Measurements from ENCODE around the gene GRIN3A. TPM values are rescaled to one million over a fixed set of nuclear protein-coding genes. Genes with fewer than 3 reads are reported as not detected.

The GRIN3A gene
- polyA plus RNA-seq, 1 donor: 1.9 TPM

DNA sequence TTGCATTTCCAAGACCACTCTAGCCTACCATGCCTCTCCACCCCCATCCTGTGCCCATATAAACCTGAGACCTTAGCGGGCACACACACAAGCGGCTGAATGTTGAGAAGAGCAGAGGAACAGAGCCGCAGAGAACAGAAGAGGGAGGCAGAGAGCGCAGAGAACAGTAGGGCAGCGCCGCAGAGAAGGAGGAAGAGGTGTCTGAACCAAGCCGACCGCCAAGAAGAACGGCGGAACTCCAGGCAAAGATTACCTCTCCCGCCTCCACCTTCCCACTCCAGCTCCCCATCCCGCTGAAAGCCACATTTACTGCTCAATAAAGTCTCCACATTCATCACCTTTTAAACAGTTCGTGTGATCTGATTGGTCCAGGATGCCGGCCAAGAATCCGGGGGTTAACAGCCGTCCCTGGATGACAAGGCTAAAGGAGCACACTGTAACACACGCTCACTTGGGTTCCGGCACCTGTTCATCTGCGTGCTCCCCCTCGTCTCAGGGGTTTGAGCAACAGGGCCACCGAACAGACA is 33.2 kb downstream of the GRIN3A start:
- DNase-seq: no peak

DNA sequence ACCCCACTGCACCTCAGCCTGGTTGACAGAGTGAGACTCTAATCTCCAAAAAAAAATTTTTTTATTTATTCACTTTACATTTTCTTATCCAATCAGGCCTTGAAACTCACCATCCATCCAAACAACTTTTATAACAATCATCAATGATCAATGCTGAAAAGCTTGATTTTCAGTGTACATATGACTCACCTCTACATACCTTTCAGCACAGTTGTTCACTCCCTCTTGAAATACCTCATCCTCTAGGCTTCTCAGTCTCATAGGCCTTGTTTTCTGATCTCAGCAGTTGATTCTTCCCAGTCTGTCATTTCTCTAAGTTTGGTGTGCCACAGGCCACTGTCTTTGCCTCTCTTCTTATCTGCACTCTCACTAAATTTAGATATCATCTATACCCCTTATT is 36.2 kb downstream of the GRIN3A start:
- no peak for DNase-seq

DNA sequence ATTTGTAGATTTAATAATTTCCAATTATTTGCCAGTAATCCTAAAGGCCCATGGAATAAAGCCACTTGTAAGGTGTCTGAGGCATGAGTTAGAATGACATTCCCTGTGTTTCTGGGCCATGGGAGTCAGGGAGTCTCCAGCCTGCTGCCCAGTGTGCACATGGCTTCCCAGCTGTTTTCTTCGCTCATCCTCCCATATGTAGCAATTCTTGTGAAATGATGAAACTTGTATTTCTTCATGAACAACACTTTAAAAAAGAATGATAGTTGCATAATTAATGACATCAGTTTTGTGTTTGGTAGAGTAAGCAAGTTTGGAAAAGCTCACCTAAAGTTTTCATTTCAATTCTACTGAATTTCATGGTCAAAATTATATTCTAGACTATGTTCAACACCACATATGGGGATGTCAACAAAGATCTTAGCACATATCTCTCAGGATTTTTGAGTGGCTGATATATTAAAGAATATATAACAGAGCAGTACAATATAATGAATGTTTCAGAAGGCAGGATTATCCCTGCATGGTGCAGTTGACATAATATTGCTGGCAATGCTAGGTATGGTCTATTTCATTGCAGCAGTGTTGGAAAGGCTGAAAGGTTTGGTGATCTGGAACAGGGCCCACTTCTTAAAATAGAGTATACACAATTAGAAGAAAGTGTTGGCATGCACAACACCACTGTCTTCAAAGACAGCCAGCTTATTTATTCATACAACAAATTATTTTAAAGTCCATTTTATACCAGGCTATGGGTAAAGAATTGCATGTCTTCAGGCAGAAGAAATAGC is 44.7 kb downstream of the GRIN3A start:
- DNase-seq: no peak

DNA sequence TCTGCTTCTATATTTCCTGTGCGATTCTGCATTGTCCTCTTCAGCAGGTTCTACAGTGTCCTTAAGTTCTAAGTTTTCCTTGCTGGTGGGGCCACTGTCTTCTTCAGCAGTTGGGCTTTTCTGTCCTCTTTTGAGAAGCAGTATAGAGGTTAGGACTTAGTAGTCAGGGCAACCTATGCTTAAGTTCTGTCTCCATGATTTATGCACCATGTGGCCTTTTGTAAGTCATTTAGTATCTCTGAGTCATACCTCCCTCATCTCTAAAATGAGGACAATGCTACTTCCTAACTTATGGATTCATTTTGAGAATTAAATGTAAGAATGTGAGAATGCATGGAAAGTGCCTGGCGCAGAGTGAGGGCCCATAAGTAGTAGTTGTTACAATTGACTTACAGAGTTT is 46.8 kb downstream of the GRIN3A start:
- DNase-seq: no peak

DNA sequence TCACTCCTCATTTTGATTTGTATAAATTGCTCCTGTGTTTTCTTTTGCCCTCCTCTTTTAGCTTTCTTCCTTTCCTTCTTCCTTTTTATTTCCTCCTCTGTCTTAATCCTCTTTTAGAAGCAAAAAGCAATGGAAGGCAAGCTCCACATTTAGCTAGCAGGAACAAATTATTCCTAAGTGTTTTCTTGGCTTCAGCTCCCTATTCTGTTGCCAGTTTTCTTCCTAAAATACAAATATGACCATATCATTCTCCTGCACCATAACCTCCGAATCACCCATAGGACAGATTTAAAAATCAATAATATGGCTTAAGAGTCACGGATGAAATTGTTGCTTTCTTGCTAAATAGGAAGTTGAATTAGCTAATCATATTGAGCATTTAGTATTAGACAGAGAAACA is 49.4 kb downstream of the GRIN3A start:
- no peak for DNase-seq

DNA sequence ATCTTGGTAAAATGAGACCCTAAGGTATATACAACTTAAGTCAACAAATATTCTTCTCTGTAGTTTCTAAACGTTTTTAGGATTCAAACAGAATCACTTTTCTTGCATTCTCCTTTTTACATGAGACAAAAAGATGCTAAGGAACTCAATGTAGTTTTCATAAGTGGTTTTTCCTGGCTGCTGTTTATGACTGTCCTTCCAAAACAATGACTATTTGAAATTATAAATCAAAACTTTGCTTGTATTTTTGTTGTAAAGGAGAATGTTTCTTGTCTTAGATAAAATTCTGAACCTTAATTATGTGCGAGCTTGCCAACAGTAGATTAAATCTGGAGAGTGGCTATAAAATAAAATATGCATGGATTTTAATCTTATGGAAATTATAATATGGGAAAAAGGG is 53.8 kb downstream of the GRIN3A start:
- no peak for DNase-seq

DNA sequence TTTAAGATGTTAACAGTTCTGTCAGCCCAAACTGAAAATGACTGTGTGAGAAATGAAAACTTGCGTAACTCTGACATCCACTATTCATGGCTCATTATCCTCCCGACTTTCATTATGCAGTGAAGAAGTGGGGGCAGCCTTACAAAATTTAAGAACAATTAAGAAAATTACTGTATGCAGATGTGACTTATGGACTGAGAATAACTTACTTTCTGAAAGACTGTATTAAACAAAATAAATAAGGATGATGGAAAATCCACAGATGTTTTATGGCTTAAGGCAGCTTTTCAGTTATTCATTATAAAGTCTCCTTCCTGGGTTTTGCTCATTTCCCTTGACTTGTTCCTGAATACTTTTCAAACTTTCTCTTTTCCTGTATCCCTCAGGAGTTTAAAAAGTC is 55.2 kb downstream of the GRIN3A start:
- DNase-seq: no peak

DNA sequence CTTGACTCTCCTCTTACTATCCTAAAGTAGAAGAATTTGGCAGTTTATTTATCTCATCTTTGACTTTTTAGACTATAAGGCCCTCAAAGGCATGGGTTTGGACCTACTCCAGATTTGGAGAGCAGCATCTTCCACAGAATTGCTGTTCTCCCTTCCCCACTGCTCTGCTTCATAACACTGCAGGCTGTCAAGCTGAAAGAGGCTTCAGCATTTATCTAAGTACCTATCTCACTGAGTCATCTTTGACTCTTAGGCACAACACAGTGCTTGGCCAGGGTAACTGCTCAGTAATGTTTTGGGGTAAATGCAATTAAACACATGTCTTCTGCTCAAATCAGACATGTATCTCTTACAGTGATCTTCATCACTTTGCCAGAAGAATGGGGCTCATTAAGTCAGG is 60.6 kb downstream of the GRIN3A start:
- DNase-seq: no peak

DNA sequence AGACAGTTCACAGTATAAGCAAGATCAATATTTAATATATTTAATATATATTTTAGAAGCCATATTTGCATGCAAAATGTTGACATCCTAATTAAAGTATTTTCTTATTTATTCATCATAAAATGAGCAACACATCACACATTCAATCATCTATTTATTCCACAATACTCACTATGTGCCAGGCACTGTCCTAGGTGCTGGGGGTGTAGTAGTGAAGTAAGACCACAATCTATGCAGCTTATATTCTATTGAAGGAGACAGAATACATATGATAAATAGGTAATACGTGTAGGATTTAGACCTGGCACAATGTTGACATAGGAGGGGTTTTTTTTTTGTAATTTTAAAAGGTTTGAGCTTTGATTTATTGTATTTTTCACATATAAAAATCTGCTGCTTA is 63.1 kb downstream of the GRIN3A start:
- no peak for DNase-seq

DNA sequence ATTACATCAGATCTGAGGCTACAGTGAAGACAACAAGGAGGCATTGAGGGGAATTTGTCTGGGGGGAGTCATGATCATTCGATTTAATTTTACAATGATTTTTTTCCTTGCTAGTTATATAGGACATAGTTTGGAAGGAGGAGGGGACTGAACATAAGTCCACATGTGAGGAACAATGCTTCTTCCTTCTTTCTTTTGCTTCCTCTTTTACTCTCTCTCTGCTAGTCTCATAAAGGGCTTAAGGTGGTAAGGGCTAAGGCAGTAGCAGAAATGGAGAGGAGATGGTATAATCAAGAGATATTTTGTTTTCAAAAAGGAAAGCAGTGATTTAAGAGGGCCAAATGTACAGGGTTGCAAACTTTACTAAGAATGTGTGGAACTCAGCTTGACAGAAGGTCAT is 64.3 kb downstream of the GRIN3A start:
- no peak for DNase-seq

DNA sequence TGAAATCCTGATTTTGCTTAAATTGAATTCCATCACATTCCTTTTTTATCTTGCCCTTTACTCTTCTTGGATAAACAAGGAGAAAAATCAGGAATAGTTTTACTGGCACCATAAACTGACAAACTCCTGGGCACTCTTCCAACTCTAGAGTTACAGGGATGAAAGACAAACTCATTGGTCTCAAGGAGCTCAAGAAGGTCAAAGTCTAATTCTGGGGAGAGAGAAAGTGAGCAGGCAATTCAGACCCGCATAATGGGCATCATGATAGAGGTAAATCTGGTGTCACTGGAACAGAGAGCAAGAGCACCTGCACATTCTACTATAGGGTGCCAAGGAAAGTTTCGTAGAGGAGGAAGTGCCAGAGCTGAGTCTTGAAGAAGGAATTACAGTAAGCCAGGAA is 64.8 kb downstream of the GRIN3A start:
- DNase-seq: no peak

DNA sequence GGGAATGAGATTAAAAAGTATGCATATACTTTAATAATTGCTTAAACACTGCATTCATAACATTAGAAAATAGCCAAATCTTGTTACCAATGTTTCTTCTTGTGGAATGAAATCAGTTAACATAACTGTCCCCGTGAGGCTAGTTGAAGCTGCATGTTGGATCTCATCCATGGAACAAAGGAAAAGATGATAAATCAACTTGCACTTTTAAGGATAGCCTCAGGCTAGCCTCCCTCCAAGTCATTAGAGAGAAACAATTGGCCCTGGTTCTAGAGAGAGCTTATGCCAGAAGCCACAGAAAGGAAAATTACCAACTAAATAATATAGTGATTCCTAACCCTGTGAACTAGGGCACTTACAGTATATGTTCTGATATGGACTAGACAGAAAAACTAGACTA is 66.9 kb downstream of the GRIN3A start:
- no peak for DNase-seq

DNA sequence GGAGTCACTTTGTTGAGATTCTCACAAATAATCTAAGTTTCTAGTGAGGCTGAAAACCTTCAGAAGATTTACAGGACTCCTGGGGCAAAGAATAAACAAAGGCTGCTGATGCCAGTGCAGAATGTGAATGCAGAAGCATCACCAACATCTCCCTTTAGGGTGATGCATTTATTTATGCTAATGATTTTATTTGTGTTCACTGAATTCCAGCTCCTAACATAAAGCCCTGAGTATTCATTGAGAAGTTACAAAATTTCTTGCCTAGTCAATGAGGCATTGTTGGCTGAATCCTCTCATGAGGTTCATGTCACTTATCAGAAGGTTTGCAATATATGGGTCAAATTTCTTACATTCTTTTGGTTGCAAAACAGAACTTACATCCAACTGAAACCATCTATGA is 70.0 kb downstream of the GRIN3A start:
- no peak for DNase-seq

DNA sequence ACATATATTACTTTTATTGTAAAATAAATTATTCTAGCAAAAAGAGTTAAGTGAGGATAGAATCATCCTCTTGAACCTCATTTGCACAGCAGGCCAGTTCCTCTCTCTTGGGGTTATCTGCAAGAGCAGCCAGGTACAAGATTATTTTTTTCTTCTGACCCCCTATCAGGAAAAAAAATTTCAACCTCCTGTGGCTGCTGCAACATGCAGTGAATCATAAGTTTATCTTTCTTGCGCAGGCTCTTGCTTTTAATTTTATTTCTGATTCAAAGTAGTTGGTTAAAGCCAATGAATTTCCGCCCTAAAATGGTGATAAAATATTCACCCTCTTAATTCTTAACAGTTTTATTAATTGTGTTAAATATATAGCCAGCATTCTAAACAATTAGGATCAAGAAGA is 74.0 kb downstream of the GRIN3A start:
- DNase-seq: peak; percentile 10

DNA sequence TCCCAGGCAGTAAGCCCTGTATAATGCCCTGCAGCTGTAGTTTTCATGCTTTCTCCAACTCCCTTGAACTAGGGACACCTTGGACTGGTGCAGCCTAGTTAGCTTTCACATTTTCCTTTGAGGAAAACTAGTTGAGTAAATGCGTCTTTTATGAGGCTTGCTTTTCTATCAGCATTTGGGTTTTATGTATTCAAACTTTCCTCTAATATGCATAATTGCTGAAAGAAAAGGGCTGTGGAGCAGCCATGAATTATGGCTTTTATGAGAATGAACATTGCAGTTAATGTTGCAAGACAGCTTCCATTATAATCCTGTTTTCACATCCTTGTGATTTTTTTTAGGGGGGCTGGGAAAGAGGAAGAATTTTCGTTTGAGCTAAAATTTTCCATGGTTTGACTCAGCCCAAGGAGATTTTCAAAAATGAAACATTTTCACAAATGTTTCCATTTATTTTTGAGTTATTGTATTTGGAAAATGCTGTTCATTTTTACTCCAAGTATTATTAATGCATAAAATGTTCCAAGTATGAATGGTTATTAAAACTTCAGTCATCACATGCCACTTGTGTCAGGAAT is 85.8 kb downstream of the GRIN3A start:
- DNase-seq: peak; percentile 18

DNA sequence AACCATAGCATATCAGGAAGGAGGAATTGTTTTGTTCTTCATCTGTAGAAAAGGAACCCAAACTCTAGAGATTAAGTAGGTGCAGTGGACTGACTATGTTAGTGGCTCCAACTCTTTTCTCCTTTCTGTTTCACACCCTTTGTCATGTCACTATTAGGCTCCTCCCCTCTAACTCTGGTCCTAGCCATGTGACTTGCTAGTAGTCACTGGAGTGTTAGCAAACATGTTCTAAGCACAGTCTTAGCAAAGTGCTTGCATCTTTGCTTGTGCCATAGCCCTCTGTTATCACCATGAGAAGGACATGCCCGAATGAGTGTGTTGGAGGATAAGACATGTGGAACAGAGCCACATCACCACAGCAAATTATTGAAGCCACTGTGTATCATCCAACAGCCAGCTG is 88.3 kb downstream of the GRIN3A start:
- DNase-seq: no peak

DNA sequence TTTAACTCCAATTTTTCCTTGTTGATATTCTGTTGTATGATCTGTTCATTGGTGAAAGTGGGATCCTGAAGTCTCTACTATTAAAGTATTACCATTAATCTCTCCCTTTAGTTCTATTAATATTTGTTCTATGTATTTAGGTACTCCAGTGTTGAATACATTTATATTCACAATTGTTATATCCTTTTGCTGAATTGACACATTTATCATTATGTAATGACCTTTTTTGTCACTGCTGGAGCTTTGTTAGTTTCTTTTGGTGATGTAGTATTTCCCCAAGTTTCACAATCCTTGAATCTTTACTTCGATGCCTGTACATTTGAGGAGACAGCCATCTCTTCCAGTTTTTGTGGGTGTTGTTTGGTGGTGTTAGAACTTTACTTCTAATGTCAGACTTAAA is 90.0 kb downstream of the GRIN3A start:
- no peak for DNase-seq

DNA sequence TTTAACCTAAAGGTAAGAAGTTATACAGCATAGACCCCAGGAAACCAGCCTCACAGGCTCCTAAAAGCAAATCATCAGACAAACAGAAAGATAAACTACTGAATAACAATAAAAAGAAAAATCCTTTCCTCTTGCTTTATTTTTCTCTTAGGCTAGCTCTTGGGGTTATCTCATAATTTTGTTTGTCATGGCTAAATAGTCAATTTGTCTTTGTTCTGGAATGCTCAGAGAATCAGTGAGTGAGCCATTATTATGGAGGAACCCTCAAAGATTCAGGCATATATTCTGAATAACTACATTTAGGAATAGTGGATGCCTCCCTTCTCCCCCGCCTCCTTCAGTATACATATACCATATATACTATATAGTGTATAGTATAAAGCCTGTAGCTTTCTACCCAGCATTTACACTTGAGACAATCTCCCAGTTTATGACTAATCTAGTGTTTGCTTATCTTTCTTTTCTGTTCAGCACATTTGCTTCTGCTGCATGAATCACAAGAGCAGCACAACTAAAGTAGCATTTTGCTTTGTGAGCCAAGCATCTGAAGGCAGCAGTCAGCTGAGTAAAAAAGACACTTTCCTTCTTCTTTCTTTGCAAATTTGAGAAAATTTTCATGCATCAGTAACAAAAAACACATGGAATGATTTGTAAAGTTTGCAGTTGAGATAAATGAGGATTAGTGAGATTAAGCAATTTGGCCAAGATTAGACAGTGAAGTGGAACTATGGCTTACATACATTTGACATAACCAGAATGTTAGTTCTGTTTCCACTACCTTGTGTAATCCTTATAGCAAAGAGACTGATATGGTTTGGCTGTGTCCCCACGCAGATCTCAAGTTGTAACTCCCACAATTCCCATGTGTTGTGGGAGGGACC is 98.4 kb downstream of the GRIN3A start:
- DNase-seq: no peak

DNA sequence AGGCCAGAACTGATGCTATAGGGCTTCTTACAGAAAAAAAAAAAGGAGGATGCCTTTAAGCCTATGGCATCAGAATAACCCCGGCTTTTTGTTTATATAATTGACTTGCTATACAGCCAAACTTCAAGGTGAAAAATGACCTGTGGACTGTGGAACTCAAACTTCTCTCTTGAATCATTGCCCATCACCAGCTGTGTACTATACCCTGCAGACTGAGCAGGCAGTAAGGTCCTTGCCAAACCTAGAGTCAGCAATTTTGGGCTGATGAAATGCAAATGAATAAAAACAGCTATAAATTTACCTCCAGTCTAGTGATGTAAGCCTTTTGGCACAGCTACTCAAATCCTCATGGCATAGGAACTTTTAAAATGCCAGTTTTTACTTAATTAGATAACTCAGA is 99.1 kb downstream of the GRIN3A start:
- no peak for DNase-seq

DNA sequence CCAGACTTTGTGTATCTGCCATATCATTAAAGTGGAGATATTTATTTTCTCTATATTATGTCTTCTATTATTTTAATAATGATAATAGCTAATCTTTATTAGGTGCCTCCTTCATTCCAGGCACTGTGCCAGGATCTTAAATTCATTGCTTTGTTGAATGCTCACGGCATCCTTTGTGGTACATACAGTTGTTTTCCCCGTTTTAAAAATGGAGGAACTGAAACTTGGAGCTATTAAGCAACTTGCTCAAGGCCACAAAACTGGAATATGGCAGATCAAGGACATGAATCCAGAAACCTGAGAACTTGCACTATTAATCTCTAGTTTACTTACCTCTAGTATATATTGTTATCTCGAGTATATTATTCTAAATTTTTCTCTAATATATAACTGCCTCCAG is 102.2 kb downstream of the GRIN3A start:
- no peak for DNase-seq

DNA sequence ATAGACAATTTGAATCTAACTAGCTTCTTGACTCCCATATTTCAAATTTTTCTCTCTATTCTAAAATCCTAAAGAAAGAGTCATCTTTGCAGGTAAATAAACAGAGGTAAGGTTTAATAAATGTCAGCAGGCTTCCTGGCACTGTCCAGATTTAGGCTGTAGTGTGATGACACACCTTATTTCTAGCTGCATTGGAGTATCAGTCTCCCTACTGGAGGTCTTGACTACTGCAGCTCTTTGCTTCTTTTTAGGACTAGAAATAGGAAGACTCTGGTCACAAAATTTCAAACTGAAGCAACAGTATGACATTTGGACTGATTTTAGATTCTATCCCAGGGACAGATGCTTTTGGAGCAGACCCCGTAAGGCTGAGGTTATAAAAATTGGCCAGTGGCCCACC is 103.0 kb downstream of the GRIN3A start:
- no peak for DNase-seq

DNA sequence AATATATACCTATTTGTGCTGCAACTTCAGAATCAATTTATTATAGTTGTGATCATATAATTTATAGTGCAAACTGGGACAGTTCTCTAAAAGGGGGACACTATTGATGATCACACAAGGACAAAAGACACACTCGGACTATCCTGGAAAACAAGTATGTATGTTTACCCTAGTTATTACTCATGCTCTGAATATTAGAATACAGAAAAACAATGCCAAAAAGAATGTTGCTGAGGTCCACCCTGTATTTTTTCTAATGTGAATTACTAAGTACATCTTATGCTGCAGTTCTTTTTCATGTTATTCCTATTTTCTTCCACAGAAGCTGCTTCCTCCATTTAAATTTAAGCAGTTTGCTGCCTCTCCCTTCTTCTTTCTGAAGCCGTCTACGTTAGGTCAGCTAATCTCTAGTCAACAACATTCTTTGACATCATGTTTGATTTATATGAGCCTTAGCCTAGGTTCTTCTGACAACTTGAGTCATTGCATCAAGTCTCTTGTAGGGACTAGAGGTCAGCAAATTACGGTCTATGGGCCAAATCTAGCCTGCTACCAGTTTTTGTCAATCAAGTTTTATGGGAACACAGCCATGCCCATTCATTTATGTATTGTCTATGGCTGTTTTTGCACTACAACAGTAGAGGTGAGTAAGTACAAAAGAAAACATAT is 103.6 kb downstream of the GRIN3A start:
- no peak for DNase-seq
